OCI-LY7 (cell line): Measurements from ENCODE around the gene MTMR2.

Source experiments
- EZH2phosphoT487 ChIP-seq: fragments of 200-600 bp; sonication (generic); IDR thresholded peaks from 2 replicates; pipeline ENCODE4 v1.6.1; 2018; ENCODE audit warnings: low read depth, borderline replicate concordance, mild to moderate bottlenecking, mixed run types, antibody characterized with exemption, low read length, moderate library complexity, mixed read lengths
- TF ChIP-seq, protein P1 (sequence below): fragments of 200-600 bp; sonication (generic); conservative IDR thresholded peaks from 2 replicates; pipeline ENCODE4 v1.5.1; 2014; ENCODE audit warnings: mild to moderate bottlenecking, antibody characterized with exemption, low read length, moderate library complexity, mixed read lengths

DNA sequence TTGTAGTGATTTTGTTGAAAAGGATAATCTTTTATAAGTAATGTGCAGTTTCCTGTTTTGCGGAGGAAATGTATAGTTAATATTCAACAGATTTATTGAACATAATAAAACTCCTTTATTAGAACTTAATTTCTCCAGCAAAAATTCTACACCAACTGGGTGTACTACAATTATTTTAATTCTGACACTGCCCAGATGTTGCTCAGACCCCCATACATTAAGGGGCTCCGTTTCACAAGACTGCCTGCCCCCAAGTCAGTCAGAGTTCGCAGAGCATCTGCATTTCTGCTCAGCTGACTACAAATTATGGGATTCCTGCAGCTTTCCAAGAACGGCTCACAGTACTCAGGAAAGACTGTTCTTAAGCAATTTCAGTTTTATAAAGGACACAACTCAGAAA lies 127.4 kb downstream of the MTMR2 start:
- TF ChIP-seq, protein P1, sequence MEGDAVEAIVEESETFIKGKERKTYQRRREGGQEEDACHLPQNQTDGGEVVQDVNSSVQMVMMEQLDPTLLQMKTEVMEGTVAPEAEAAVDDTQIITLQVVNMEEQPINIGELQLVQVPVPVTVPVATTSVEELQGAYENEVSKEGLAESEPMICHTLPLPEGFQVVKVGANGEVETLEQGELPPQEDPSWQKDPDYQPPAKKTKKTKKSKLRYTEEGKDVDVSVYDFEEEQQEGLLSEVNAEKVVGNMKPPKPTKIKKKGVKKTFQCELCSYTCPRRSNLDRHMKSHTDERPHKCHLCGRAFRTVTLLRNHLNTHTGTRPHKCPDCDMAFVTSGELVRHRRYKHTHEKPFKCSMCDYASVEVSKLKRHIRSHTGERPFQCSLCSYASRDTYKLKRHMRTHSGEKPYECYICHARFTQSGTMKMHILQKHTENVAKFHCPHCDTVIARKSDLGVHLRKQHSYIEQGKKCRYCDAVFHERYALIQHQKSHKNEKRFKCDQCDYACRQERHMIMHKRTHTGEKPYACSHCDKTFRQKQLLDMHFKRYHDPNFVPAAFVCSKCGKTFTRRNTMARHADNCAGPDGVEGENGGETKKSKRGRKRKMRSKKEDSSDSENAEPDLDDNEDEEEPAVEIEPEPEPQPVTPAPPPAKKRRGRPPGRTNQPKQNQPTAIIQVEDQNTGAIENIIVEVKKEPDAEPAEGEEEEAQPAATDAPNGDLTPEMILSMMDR = no peak
- TF ChIP-seq EZH2phosphoT487 = no peak
